ENCODE measurements around the gene GDF11.

- TF ChIP-seq CTCF (IDR thresholded peaks at IDR 0.05) (no peak), MXI1 (IDR thresholded peaks at IDR 0.05; ENCODE audit: low read depth, low read length) (no peak), TEAD4 (IDR thresholded peaks at IDR 0.05; ENCODE audit: borderline replicate concordance, insufficient read depth) (no peak), SIN3A (IDR thresholded peaks at IDR 0.05; ENCODE audit: borderline replicate concordance, low read depth, low read length) (no peak)
- TF ChIP-seq, protein P1, sequence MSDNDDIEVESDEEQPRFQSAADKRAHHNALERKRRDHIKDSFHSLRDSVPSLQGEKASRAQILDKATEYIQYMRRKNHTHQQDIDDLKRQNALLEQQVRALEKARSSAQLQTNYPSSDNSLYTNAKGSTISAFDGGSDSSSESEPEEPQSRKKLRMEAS (IDR thresholded peaks at IDR 0.05; ENCODE audit: low read depth) = no peak
- TF ChIP-seq, protein P2, sequence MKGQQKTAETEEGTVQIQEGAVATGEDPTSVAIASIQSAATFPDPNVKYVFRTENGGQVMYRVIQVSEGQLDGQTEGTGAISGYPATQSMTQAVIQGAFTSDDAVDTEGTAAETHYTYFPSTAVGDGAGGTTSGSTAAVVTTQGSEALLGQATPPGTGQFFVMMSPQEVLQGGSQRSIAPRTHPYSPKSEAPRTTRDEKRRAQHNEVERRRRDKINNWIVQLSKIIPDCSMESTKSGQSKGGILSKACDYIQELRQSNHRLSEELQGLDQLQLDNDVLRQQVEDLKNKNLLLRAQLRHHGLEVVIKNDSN (IDR thresholded peaks at IDR 0.05; ENCODE audit: borderline replicate concordance, low read depth) = no peak
Measured at GRCh38 chr12:55722948-55723347, 20.0 kb upstream of the GDF11 start.

All from SK-N-SH (cell line).